ENCODE measurements around the gene IL23A.
"Not testable (repeated sequence)": the region's sequence is repeated elsewhere in the genome, so short reads cannot be mapped to it uniquely, and the experiment has no call there.

Gene IL23A

GRCh38 chr12:56346675-56347074 is 8.0 kb downstream of the IL23A start:
- peaks cover 46% of the 10 kb centered on the region for H3K36me3 ChIP-seq (ENCODE audit: control insufficient read depth, low read depth, low read length)
- no peaks in the 10 kb centered on the region for H3K4me1 ChIP-seq (ENCODE audit: control insufficient read depth, low read depth, low read length)
- H3K9me3 ChIP-seq (ENCODE audit: control insufficient read depth, low read depth, low read length): no peaks in the 10 kb centered on the region
- H3K27me3 ChIP-seq (ENCODE audit: control insufficient read depth, insufficient read depth, low read length): no peaks in the 10 kb centered on the region
- no peak overlapping the region for H3K4me3 ChIP-seq (ENCODE audit: low read length)
- H3K27ac ChIP-seq (ENCODE audit: low read length): no peak overlapping the region
- no peak overlapping the region for H3K9ac ChIP-seq (ENCODE audit: low read length)

- H3K27me3 ChIP-seq (ENCODE audit: control insufficient read depth, insufficient read depth, low read length); H3K27ac ChIP-seq (ENCODE audit: low read length); H3K9ac ChIP-seq (ENCODE audit: low read length); H3K4me1 ChIP-seq (ENCODE audit: control insufficient read depth, low read depth, low read length); H3K4me3 ChIP-seq (ENCODE audit: low read length); H3K9me3 ChIP-seq (ENCODE audit: control insufficient read depth, low read depth, low read length): not testable (repeated sequence)
- H3K36me3 ChIP-seq (ENCODE audit: control insufficient read depth, low read depth, low read length): peaks cover 46% of the 10 kb centered on the region
Measured at GRCh38 chr12:56347255-56347654, 8.6 kb downstream of the IL23A start.

GRCh38 chr12:56348776-56349175 is 10.1 kb downstream of the IL23A start:
- Histone ChIP-seq H3K36me3 (ENCODE audit: control insufficient read depth, low read depth, low read length) (peaks cover 34% of the 10 kb centered on the region), H3K9me3 (ENCODE audit: control insufficient read depth, low read depth, low read length) (no peaks in the 10 kb centered on the region)

GRCh38 chr12:56350662-56351061 is 12.0 kb downstream of the IL23A start:
- H3K9me3 ChIP-seq (ENCODE audit: control insufficient read depth, low read depth, low read length): no peaks in the 10 kb centered on the region
- H3K36me3 ChIP-seq (ENCODE audit: control insufficient read depth, low read depth, low read length): peaks cover 45% of the 10 kb centered on the region
- no peaks in the 10 kb centered on the region for H3K27me3 ChIP-seq (ENCODE audit: control insufficient read depth, insufficient read depth, low read length)
- H3K4me1 ChIP-seq (ENCODE audit: control insufficient read depth, low read depth, low read length): no peaks in the 10 kb centered on the region
- H3K4me3 ChIP-seq (ENCODE audit: low read length): no peak overlapping the region
- H3K9ac ChIP-seq (ENCODE audit: low read length): no peak overlapping the region
- H3K27ac ChIP-seq (ENCODE audit: low read length): no peak overlapping the region

More at GRCh38 chr12:56348776-56349175, 10.1 kb downstream of the IL23A start:
- H3K4me1 ChIP-seq (ENCODE audit: control insufficient read depth, low read depth, low read length): no peaks in the 10 kb centered on the region
- H3K9ac ChIP-seq (ENCODE audit: low read length): no peak overlapping the region
- no peak overlapping the region for H3K27ac ChIP-seq (ENCODE audit: low read length)
- H3K4me3 ChIP-seq (ENCODE audit: low read length): no peak overlapping the region
- no peaks in the 10 kb centered on the region for H3K27me3 ChIP-seq (ENCODE audit: control insufficient read depth, insufficient read depth, low read length)

- Histone ChIP-seq H3K27ac (ENCODE audit: low read length) (no peak overlapping the region), H3K36me3 (ENCODE audit: control insufficient read depth, low read depth, low read length) (peaks cover 49% of the 10 kb centered on the region), H3K9me3 (ENCODE audit: control insufficient read depth, low read depth, low read length) (no peaks in the 10 kb centered on the region), H3K27me3 (ENCODE audit: control insufficient read depth, insufficient read depth, low read length) (no peaks in the 10 kb centered on the region), H3K4me3 (ENCODE audit: low read length) (no peak overlapping the region), H3K9ac (ENCODE audit: low read length) (no peak overlapping the region), H3K4me1 (ENCODE audit: control insufficient read depth, low read depth, low read length) (no peaks in the 10 kb centered on the region)
Measured at GRCh38 chr12:56351325-56351724, 12.6 kb downstream of the IL23A start.

GRCh38 chr12:56358836-56359532 is 20.3 kb downstream of the IL23A start:
- no peak overlapping the region for H3K27ac ChIP-seq (ENCODE audit: low read length)
- peak overlapping the region; percentile 61 for H3K9ac ChIP-seq (ENCODE audit: low read length)

GRCh38 chr12:56359851-56360767 is 21.4 kb downstream of the IL23A start, which contains the start of gene STAT2:
Gene STAT2 (minus strand): TSS chr12:56360107. CDS start chr12:56356571, 3,536 bp downstream.
- H3K9ac ChIP-seq (ENCODE audit: low read length): peak within 1 kb of the TSS; percentile 61
- peak within 1 kb of the TSS; percentile 87 for H3K4me3 ChIP-seq (ENCODE audit: low read length)
- no peaks in the 10 kb centered on the region for H3K9me3 ChIP-seq (ENCODE audit: control insufficient read depth, low read depth, low read length)
- H3K27ac ChIP-seq (ENCODE audit: low read length): peak within 1 kb of the TSS; percentile 2
- H3K36me3 ChIP-seq (ENCODE audit: control insufficient read depth, low read depth, low read length): peaks cover 13% of the 10 kb centered on the region
- peaks cover 5% of the 10 kb centered on the region for H3K4me1 ChIP-seq (ENCODE audit: control insufficient read depth, low read depth, low read length)
- no peaks in the 10 kb centered on the region for H3K27me3 ChIP-seq (ENCODE audit: control insufficient read depth, insufficient read depth, low read length)

More at GRCh38 chr12:56358836-56359532, 20.3 kb downstream of the IL23A start:
- H3K27me3 ChIP-seq (ENCODE audit: control insufficient read depth, insufficient read depth, low read length): no peaks in the 10 kb centered on the region
- H3K36me3 ChIP-seq (ENCODE audit: control insufficient read depth, low read depth, low read length): peaks cover 24% of the 10 kb centered on the region
- H3K4me1 ChIP-seq (ENCODE audit: control insufficient read depth, low read depth, low read length): peaks cover 5% of the 10 kb centered on the region
- no peaks in the 10 kb centered on the region for H3K9me3 ChIP-seq (ENCODE audit: control insufficient read depth, low read depth, low read length)
- peak overlapping the region; percentile 87 for H3K4me3 ChIP-seq (ENCODE audit: low read length)

DNA sequence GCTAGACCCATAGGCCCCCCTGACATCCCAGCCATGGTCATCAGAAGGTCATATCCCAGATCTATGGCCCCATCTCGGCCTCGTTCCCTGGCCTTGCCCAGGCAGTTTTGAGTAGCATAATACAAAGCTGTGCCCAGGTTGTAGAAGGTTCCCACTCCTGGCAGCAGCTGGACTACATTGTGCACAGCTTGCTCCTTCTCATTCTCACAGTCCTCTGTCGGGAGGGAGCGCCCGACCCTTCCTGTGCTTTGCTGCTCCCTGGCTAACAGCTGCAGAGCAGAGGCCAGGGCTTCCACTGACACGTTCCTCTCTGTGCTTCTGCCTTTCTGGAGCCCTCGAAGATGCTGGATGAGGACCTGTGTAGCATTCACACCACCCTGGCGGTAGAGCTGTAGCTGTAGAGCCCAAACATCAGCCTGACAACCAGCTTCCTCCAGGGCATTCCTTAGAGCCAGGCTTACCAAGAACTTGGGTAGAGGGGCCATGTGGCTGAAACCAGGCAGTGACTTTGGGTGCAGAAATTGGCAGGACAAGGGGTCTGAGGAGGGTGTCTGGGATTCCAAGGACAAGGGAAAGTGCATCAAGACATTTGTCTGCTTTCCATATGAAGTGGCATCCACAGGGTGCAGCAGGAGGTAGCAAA is 22.9 kb downstream of the IL23A start:
- Histone ChIP-seq H3K9me3 (ENCODE audit: control insufficient read depth, low read depth, low read length) (no peaks in the 10 kb centered on the region), H3K36me3 (ENCODE audit: control insufficient read depth, low read depth, low read length) (no peaks in the 10 kb centered on the region), H3K9ac (ENCODE audit: low read length) (no peak overlapping the region), H3K27ac (ENCODE audit: low read length) (no peak overlapping the region), H3K4me3 (ENCODE audit: low read length) (no peak overlapping the region), H3K27me3 (ENCODE audit: control insufficient read depth, insufficient read depth, low read length) (no peaks in the 10 kb centered on the region), H3K4me1 (ENCODE audit: control insufficient read depth, low read depth, low read length) (peaks cover 5% of the 10 kb centered on the region)

DNA sequence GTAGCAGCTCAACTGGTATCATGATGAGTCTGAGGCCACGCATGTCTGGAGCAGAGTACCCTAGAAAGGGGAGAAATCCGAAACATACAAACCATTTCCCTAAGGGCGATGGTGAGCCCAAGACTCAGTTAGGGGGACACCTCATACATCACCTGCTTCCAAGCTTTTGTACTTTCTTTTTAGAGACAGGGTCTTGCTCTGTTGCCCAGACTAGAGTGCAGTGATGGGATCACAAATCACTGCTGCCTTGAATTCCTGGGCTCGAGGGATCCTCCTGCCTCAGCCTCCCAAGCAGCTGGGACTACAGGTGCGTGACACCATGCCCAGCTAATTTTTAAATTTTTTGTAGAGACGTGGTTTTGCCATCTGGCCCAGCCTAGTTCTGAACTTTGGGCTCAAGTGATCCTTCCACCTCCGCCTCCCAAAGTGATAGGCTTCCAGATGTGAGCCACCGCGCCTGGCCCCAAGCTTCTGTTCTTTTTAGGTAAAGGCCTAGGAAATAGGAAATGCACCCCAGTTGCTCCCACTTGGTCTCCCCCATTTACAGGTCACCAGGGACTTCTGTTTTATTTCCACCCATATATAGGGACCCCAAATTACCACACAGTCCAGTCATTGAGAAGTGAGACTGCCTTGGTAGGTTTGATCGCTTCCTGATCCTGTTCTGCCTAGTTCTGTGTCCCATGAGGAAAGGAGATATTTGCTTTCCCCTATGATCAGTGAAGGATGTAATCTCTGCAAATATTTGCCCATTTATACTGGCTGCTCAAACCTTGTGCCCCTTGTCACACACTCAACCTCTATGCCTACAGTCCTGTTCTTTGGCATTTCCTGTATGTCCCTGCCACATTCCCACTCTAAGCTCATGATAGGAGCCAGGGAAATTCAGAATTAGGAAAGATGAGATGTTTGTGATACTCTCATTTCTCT is 23.7 kb downstream of the IL23A start, which contains the start of gene APOF:
TSS of gene APOF (minus strand) at position 728 of the 930 bp plus-strand sequence. CDS start at position 616, 112 bp downstream.
- no peaks in the 10 kb centered on the region for H3K27me3 ChIP-seq (ENCODE audit: control insufficient read depth, insufficient read depth, low read length)
- no peaks in the 10 kb centered on the region for H3K36me3 ChIP-seq (ENCODE audit: control insufficient read depth, low read depth, low read length)
- no peak within 1 kb of the TSS for H3K27ac ChIP-seq (ENCODE audit: low read length)
- no peaks in the 10 kb centered on the region for H3K9me3 ChIP-seq (ENCODE audit: control insufficient read depth, low read depth, low read length)
- peaks cover 5% of the 10 kb centered on the region for H3K4me1 ChIP-seq (ENCODE audit: control insufficient read depth, low read depth, low read length)
- no peak within 1 kb of the TSS for H3K9ac ChIP-seq (ENCODE audit: low read length)
- no peak within 1 kb of the TSS for H3K4me3 ChIP-seq (ENCODE audit: low read length)

- H3K36me3 ChIP-seq (ENCODE audit: control insufficient read depth, low read depth, low read length): no peaks in the 10 kb centered on the region
- H3K9ac ChIP-seq (ENCODE audit: low read length): no peak overlapping the region
- H3K9me3 ChIP-seq (ENCODE audit: control insufficient read depth, low read depth, low read length): no peaks in the 10 kb centered on the region
- no peaks in the 10 kb centered on the region for H3K27me3 ChIP-seq (ENCODE audit: control insufficient read depth, insufficient read depth, low read length)
- no peaks in the 10 kb centered on the region for H3K4me1 ChIP-seq (ENCODE audit: control insufficient read depth, low read depth, low read length)
- no peak overlapping the region for H3K27ac ChIP-seq (ENCODE audit: low read length)
- no peak overlapping the region for H3K4me3 ChIP-seq (ENCODE audit: low read length)
Measured at GRCh38 chr12:56366948-56367347, 28.3 kb downstream of the IL23A start.

Measured in iPS-18a (cell line).